Activated CD4-positive, alpha-beta T cell treated with anti-CD3 and anti-CD28 coated beads for 36 hours (primary cell): ENCODE measurements around the gene FHOD3. TPM values are rescaled to one million over a fixed set of nuclear protein-coding genes. Genes with fewer than 3 reads are reported as not detected.

Source experiments
- ATAC-seq: fragments of 200-7000 bp; cut with Tn5 transposase; one replicate; pipeline ENCODE4 v1.10.0; 2021; ENCODE audit warnings: mild to moderate bottlenecking, moderate library complexity
- CTCF ChIA-PET: fragments of 350-600 bp; sonication (Branson Sonifier 250); formaldehyde crosslinking; loops from one replicate; lab custom pipeline; 2021; ENCODE audit warnings: antibody characterized with exemption; lab: Charles Lee
- POLR2A ChIA-PET: fragments of 350-600 bp; sonication (Branson Sonifier 250); formaldehyde crosslinking; loops from one replicate; lab custom pipeline; 2021; ENCODE audit warnings: antibody characterized with exemption, inconsistent platforms; lab: Charles Lee
- DNase-seq: peaks from one replicate; pipeline ENCODE4 v3.0.0-alpha.2; 2020
- H3K27ac Mint-ChIP-seq: one replicate; pipeline ENCODE4 v1.8.0; 2021; ENCODE audit warnings: mixed read lengths
- H3K27me3 Mint-ChIP-seq: one replicate; pipeline ENCODE4 v1.8.0; 2021; ENCODE audit warnings: mixed read lengths
- H3K36me3 Mint-ChIP-seq: one replicate; pipeline ENCODE4 v1.8.0; 2021; ENCODE audit warnings: low read depth, mixed read lengths
- H3K4me1 Mint-ChIP-seq: one replicate; pipeline ENCODE4 v1.8.0; 2021; ENCODE audit warnings: mixed read lengths
- H3K4me3 Mint-ChIP-seq: one replicate; pipeline ENCODE4 v1.8.0; 2021; ENCODE audit warnings: mild to moderate bottlenecking, moderate library complexity, mixed read lengths
- H3K9me3 Mint-ChIP-seq: one replicate; pipeline ENCODE4 v1.8.0; 2021; ENCODE audit warnings: low read depth, mixed read lengths
- intact Hi-C, 2 experiments: fragments of 100-400 bp; cut with DNase I in 1 of 2; cut with micrococcal nuclease in 1 of 2; formaldehyde crosslinking; loops; one replicate each; pipeline versions ENCODE4 v1.14.2 to v1.15.1; 2022 to 2024; cut with DNase I, micrococcal nuclease
- total RNA-seq, 2 experiments: library from RNA; stranded (reverse); gene quantifications; one replicate each; pipeline ENCODE4 v1.2.3, GENCODE V29; 2021

FHOD3 gene
- total RNA-seq, 2 experiments from 2014 or later = not detected

GRCh38 chr18:36274083-36274715 is 23.3 kb upstream of the FHOD3 start:
- no peaks in the 10 kb centered on the region for H3K9me3 Mint-ChIP-seq
- ChIA-PET CTCF (interaction anchor here (2.3 kb wide), 1 partner anchor 10 kb away, joined by 6 read pairs; no protein-coding TSS in a partner anchor), POLR2A (no interaction called here)
- H3K4me3 Mint-ChIP-seq = no peak overlapping the region
- no peak overlapping the region for H3K27ac Mint-ChIP-seq
- intact Hi-C loops = no loop called here
- H3K27me3 Mint-ChIP-seq = peaks cover 12% of the 10 kb centered on the region
- no peak for DNase-seq
- H3K36me3 Mint-ChIP-seq = no peaks in the 10 kb centered on the region
- ATAC-seq = no peak
- H3K4me1 Mint-ChIP-seq = no peaks in the 10 kb centered on the region

- intact Hi-C loops = no loop called here
- Mint-ChIP-seq H3K4me3 (no peak overlapping the region), H3K9me3 (no peaks in the 10 kb centered on the region), H3K27ac (no peak overlapping the region), H3K4me1 (no peaks in the 10 kb centered on the region), H3K27me3 (peaks cover 12% of the 10 kb centered on the region), H3K36me3 (no peaks in the 10 kb centered on the region)
- POLR2A ChIA-PET = no interaction called here
- ATAC-seq (no peak), DNase-seq (no peak)
- CTCF ChIA-PET = interaction anchor here (1.1 kb wide), 1 partner anchor 192 kb away, joined by 3 read pairs; no protein-coding TSS in a partner anchor
Observed at GRCh38 chr18:36275561-36275960, 22.0 kb upstream of the FHOD3 start.

GRCh38 chr18:36279001-36279400 is 18.5 kb upstream of the FHOD3 start:
- ChIA-PET POLR2A (no interaction called here), CTCF (interaction anchor here (0.8 to 3.6 kb wide), 5 partner anchors 9 to 259 kb away, joined by 3 to 17 read pairs (median 4); no protein-coding TSS in a partner anchor)
- no peak for DNase-seq
- no peaks in the 10 kb centered on the region for H3K4me1 Mint-ChIP-seq
- no peaks in the 10 kb centered on the region for H3K9me3 Mint-ChIP-seq
- no peaks in the 10 kb centered on the region for H3K36me3 Mint-ChIP-seq
- H3K4me3 Mint-ChIP-seq = no peak overlapping the region
- peaks cover 21% of the 10 kb centered on the region for H3K27me3 Mint-ChIP-seq
- intact Hi-C loops = no loop called here
- no peak overlapping the region for H3K27ac Mint-ChIP-seq
- no peak for ATAC-seq

GRCh38 chr18:36281936-36282335 is 15.6 kb upstream of the FHOD3 start:
- CTCF ChIA-PET = interaction anchor here (0.5 to 4.0 kb wide), 8 partner anchors 10 to 1130 kb away, joined by 3 to 28 read pairs (median 3); no protein-coding TSS in a partner anchor

GRCh38 chr18:36283448-36283847 is 14.1 kb upstream of the FHOD3 start:
- H3K9me3 Mint-ChIP-seq = no peaks in the 10 kb centered on the region
- ATAC-seq = no peak
- no peak overlapping the region for H3K27ac Mint-ChIP-seq
- no peak overlapping the region for H3K4me3 Mint-ChIP-seq
- H3K27me3 Mint-ChIP-seq = peaks cover 17% of the 10 kb centered on the region
- peaks cover 2% of the 10 kb centered on the region for H3K4me1 Mint-ChIP-seq
- ChIA-PET CTCF (interaction anchor here (0.6 to 5.1 kb wide), 13 partner anchors 9 to 527 kb away, joined by 3 to 33 read pairs (median 5); no protein-coding TSS in a partner anchor), POLR2A (no interaction called here)
- H3K36me3 Mint-ChIP-seq = no peaks in the 10 kb centered on the region
- intact Hi-C loops = loop anchor here in 1 of 2 experiments (5.0 to 10.0 kb wide), 3 partner anchors 96 to 879 kb away; partner anchors contain the start of gene MOCOS
- no peak for DNase-seq

More at GRCh38 chr18:36281936-36282335, 15.6 kb upstream of the FHOD3 start:
- Mint-ChIP-seq H3K27me3 (peaks cover 20% of the 10 kb centered on the region), H3K4me3 (no peak overlapping the region), H3K36me3 (no peaks in the 10 kb centered on the region), H3K27ac (no peak overlapping the region), H3K4me1 (peaks cover 2% of the 10 kb centered on the region), H3K9me3 (no peaks in the 10 kb centered on the region)
- DNase-seq (no peak), ATAC-seq (no peak)
- POLR2A ChIA-PET = interaction anchor here (0.7 kb wide), 1 partner anchor 84 kb away, joined by 4 read pairs; no protein-coding TSS in a partner anchor
- intact Hi-C loops = loop anchor here in 1 of 2 experiments (5.0 to 10.0 kb wide), 3 partner anchors 95 to 877 kb away; partner anchors contain the start of gene MOCOS

GRCh38 chr18:36284268-36284667 is 13.2 kb upstream of the FHOD3 start:
- DNase-seq (no peak), ATAC-seq (no peak)
- Mint-ChIP-seq H3K9me3 (no peaks in the 10 kb centered on the region), H3K4me3 (no peak overlapping the region), H3K27ac (no peak overlapping the region), H3K4me1 (peaks cover 2% of the 10 kb centered on the region), H3K36me3 (no peaks in the 10 kb centered on the region), H3K27me3 (peaks cover 16% of the 10 kb centered on the region)
- CTCF ChIA-PET = interaction anchor here (0.5 to 5.1 kb wide), 26 partner anchors 9 to 877 kb away, joined by 3 to 33 read pairs (median 3); no protein-coding TSS in a partner anchor
- intact Hi-C loops = loop anchor here (1.0 to 10.0 kb wide), 7 partner anchors 97 to 879 kb away; partner anchors contain the start of gene MOCOS (in 1 of the 2)
- POLR2A ChIA-PET = interaction anchor here (0.6 kb wide), 1 partner anchor 1054 kb away, joined by 5 read pairs; no protein-coding TSS in a partner anchor

- peaks cover 2% of the 10 kb centered on the region for H3K4me1 Mint-ChIP-seq
- H3K4me3 Mint-ChIP-seq = no peak overlapping the region
- peak; percentile 52 for DNase-seq
- ChIA-PET POLR2A (no interaction called here), CTCF (interaction anchor here (0.5 to 5.1 kb wide), 27 partner anchors 8 to 877 kb away, joined by 3 to 33 read pairs (median 3); no protein-coding TSS in a partner anchor)
- ATAC-seq = peak; percentile 44
- H3K36me3 Mint-ChIP-seq = no peaks in the 10 kb centered on the region
- no peak overlapping the region for H3K27ac Mint-ChIP-seq
- H3K27me3 Mint-ChIP-seq = peaks cover 18% of the 10 kb centered on the region
- no peaks in the 10 kb centered on the region for H3K9me3 Mint-ChIP-seq
- intact Hi-C loops = loop anchor here (1.0 to 10.0 kb wide), 7 partner anchors 97 to 880 kb away; partner anchors contain the start of gene MOCOS (in 1 of the 2)
Observed at GRCh38 chr18:36284671-36285295, 12.7 kb upstream of the FHOD3 start.

- Mint-ChIP-seq H3K27me3 (peaks cover 19% of the 10 kb centered on the region), H3K4me1 (peaks cover 2% of the 10 kb centered on the region), H3K36me3 (no peaks in the 10 kb centered on the region), H3K27ac (no peak overlapping the region), H3K9me3 (no peaks in the 10 kb centered on the region), H3K4me3 (no peak overlapping the region)
- intact Hi-C loops = loop anchor here in 1 of 2 experiments (10.0 kb wide), 1 partner anchor 883 kb away; no protein-coding TSS in a partner anchor
- DNase-seq (no peak), ATAC-seq (no peak)
- CTCF ChIA-PET = interaction anchor here (0.8 to 5.1 kb wide), 3 partner anchors 9 to 270 kb away, joined by 4 to 33 read pairs (median 4); no protein-coding TSS in a partner anchor
- POLR2A ChIA-PET = no interaction called here
Observed at GRCh38 chr18:36287653-36288052, 9.9 kb upstream of the FHOD3 start.

GRCh38 chr18:36288689-36289088 is 8.8 kb upstream of the FHOD3 start:
- Mint-ChIP-seq H3K4me3 (no peak overlapping the region), H3K27ac (no peak overlapping the region), H3K36me3 (no peaks in the 10 kb centered on the region), H3K9me3 (no peaks in the 10 kb centered on the region), H3K4me1 (peaks cover 2% of the 10 kb centered on the region), H3K27me3 (peaks cover 19% of the 10 kb centered on the region)
- ATAC-seq (no peak), DNase-seq (no peak)
- ChIA-PET CTCF (interaction anchor here (1.8 to 5.1 kb wide), 2 partner anchors 193 to 271 kb away, joined by 6 to 33 read pairs; no protein-coding TSS in a partner anchor), POLR2A (no interaction called here)
- intact Hi-C loops = loop anchor here in 1 of 2 experiments (10.0 kb wide), 1 partner anchor 884 kb away; no protein-coding TSS in a partner anchor

- ChIA-PET POLR2A (no interaction called here), CTCF (no interaction called here)
- no peaks in the 10 kb centered on the region for H3K4me1 Mint-ChIP-seq
- no peak overlapping the region for H3K27ac Mint-ChIP-seq
- ATAC-seq (no peak), DNase-seq (no peak)
- intact Hi-C loops = no loop called here
- H3K36me3 Mint-ChIP-seq = no peaks in the 10 kb centered on the region
- H3K27me3 Mint-ChIP-seq = peaks cover 16% of the 10 kb centered on the region
- no peak overlapping the region for H3K4me3 Mint-ChIP-seq
- H3K9me3 Mint-ChIP-seq = no peaks in the 10 kb centered on the region
Observed at GRCh38 chr18:36294031-36294430, 3.5 kb upstream of the FHOD3 start.

GRCh38 chr18:36295214-36295613 is 2.3 kb upstream of the FHOD3 start:
- intact Hi-C loops = loop anchor here in 1 of 2 experiments (5.0 kb wide), 1 partner anchor 277 kb away; no protein-coding TSS in a partner anchor
- Mint-ChIP-seq H3K36me3 (no peaks in the 10 kb centered on the region), H3K9me3 (no peaks in the 10 kb centered on the region), H3K4me3 (no peak overlapping the region), H3K27ac (no peak overlapping the region), H3K4me1 (no peaks in the 10 kb centered on the region), H3K27me3 (peaks cover 21% of the 10 kb centered on the region)
- DNase-seq = no peak
- CTCF ChIA-PET = interaction anchor here (0.6 kb wide), 1 partner anchor 452 kb away, joined by 3 read pairs; no protein-coding TSS in a partner anchor
- POLR2A ChIA-PET = no interaction called here
- no peak for ATAC-seq
